Cardiac muscle cell (in vitro differentiated cells and primary cell): ENCODE results near the gene FIGN. TPM values are rescaled to one million over a fixed set of nuclear protein-coding genes. Genes with fewer than 3 reads are reported as not detected.

ENCODE experiments used
- DNase-seq, 2 donors: peaks; one replicate each; pipeline versions ENCODE4 v3.0.0 to v3.0.0-alpha.2; 2010 to 2017; ENCODE audit warnings: low read depth in 1 of 2, low spot score in 1 of 2
- H3K27ac ChIP-seq: fragments of 200-600 bp; sonication (generic); 2 replicates; pipeline ENCODE4 v1.5.1; 2016
- H3K27me3 ChIP-seq: fragments of 200-600 bp; sonication (generic); 2 replicates; pipeline ENCODE4 v1.6.0; 2016; ENCODE audit warnings: control low read depth
- H3K36me3 ChIP-seq: fragments of 200-600 bp; sonication (generic); 2 replicates; pipeline ENCODE4 v1.5.1; 2016; ENCODE audit warnings: control low read depth
- H3K4me1 ChIP-seq: fragments of 200-600 bp; sonication (generic); 2 replicates; pipeline ENCODE4 v1.8.1; 2017; ENCODE audit warnings: low read depth, mild to moderate bottlenecking, mixed run types
- H3K4me3 ChIP-seq: fragments of 200-600 bp; sonication (generic); 2 replicates; pipeline ENCODE4 v1.5.1; 2016; ENCODE audit warnings: mild to moderate bottlenecking
- H3K9me3 ChIP-seq: fragments of 200-600 bp; sonication (generic); 2 replicates; pipeline ENCODE4 v1.5.1; 2017; ENCODE audit warnings: low read depth, mild to moderate bottlenecking, control low read depth
- CTCF ChIP-seq: IDR thresholded peaks from 2 replicates; pipeline ENCODE4 v1.5.1; 2012; ENCODE audit warnings: low read depth, mild to moderate bottlenecking, low read length
- polyA plus RNA-seq: library from polyadenylated mRNA; unstranded; fragments of >200 nt; fragmentation: Nextera tagmentation; extraction: Ambion mirVana; gene quantifications from 2 replicates; pipeline ENCODE4 v1.2.1, GENCODE V29; 2016
- total RNA-seq: library from RNA; depleted of rRNA; stranded (reverse); fragments of >200 nt; gene quantifications from 2 replicates; pipeline ENCODE4 v1.2.3, GENCODE V29; 2016

FIGN gene
- total and polyA plus RNA-seq, 2 experiments from 2014 or later, result 12.6 to 51.0 TPM

DNA sequence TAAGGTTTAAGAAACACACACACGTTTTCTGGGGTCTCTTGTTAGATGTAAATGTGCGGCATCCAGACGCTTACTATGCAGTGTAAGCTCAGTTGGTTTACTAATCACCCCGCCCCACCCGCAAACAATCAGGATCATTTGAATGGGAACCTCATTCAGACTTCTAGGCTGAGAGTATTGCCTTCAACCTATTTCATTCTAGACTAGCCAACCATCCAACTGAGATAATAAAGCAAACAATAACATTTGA is 1.3 kb upstream of the FIGN start:
- TF ChIP-seq CTCF, result no peak
- Histone ChIP-seq H3K4me1 (peaks cover 20% of the 10 kb centered on the region), H3K27ac (peak overlapping the region; percentile 100), H3K4me3 (peak overlapping the region; percentile 98), H3K36me3 (no peaks in the 10 kb centered on the region), H3K9me3 (no peaks in the 10 kb centered on the region), H3K27me3 (no peaks in the 10 kb centered on the region)
- DNase-seq, result no peak

DNA sequence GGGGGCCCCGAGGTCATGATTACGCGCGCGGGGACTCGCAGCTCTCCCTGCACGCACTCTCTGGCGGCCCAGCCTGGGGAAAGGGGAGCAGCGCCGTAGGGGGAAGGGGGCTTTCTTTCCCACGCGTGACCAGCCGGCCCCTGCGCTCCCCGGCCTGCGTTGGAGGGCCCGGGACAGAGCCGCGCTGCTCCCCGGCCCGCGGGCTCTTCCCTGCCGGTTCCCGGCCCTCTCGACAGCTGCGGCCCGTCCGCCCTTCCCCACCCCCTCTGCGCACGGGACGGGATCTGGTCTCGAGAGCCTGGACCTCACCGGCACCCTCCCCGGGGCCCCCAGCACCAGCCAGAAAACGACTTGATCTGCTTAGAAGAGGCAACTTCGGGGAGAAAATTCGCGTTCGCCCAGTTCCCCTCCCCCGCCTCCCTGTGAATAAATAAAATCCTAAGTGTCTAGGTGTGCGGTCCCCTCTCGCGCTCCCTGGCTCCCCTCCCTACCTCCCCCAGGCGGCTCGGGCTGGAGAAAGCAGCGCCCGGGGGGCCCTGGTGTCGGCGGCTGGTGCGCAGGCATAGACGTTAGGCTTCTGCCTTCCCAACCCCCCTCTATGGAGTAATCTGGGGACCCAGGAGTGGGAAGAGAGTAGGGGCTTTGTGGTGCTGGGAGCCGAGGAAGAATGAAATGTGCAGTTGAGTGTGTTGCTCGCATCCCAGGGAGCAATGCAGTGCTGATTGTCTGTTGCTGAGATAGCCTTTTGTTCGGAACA is 803 bp upstream of the FIGN start:
- Histone ChIP-seq H3K4me1 (peaks cover 26% of the 10 kb centered on the region), H3K27me3 (no peaks in the 10 kb centered on the region), H3K36me3 (no peaks in the 10 kb centered on the region), H3K4me3 (peak overlapping the region; percentile 98), H3K9me3 (no peaks in the 10 kb centered on the region), H3K27ac (peak overlapping the region; percentile 100)
- TF ChIP-seq CTCF, result peak; percentile 37
- peak; percentile 50 to 79 for DNase-seq

DNA sequence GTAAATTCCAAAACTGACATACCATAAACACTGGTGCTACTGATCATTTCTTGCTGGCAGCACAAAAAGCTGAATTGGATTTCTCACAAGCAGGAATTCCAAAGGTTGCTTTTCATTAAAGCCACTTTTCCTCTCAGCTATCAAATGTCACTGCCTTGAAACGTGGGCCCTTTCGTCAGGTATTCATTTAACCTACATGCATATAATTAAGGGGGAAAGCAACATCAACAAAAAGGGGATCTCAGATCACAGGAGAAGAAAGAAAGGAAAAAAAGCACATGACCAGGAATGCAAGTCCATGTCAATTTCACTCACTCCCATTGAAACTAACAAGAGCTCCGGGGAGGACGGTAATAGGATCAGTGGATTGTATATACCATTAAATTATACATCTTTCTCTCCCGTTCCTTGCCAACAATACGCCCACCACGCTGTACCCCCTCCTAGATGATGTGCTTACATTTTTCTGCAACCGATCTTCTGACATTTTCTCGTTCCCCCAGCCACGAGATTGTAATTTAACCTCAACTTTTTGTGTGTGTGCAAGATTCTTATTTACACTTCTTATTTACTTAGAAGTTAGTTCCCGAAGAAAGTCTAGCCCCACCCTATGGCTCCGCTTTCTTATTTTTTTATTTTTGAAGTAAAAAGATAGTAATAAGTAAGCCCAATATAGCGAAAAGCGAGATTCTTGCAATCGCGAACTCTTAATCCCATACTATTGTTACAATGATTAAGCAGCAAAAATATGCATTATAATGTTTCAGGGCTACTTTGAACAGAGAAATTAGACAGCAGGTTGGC is 725 bp downstream of the FIGN start:
- peak overlapping the region; percentile 98 for H3K4me3 ChIP-seq
- H3K36me3 ChIP-seq, result no peaks in the 10 kb centered on the region
- no peaks in the 10 kb centered on the region for H3K9me3 ChIP-seq
- peaks cover 41% of the 10 kb centered on the region for H3K4me1 ChIP-seq
- no peaks in the 10 kb centered on the region for H3K27me3 ChIP-seq
- TF ChIP-seq CTCF, result no peak
- DNase-seq, result peak; percentile 21 to 36
- H3K27ac ChIP-seq, result peak overlapping the region; percentile 100

DNA sequence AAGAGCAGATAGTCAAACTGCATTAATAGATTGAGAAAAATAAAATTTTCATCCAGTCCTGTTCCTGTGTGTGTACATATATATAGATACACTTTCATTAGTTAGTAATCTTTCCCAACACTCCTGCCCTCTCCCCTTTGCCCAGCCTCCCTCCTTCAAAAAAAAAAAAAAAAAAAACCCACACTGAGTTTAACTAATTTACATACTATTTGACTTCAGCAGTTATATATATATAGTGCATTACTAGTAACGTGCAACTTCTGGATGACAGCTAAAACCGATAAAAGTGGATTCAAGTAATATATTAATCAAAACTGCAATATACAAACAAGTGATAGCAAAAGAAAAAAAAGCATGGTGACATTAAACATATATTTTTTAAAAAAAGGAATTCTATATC is 1.4 kb downstream of the FIGN start:
- no peaks in the 10 kb centered on the region for H3K9me3 ChIP-seq
- no peaks in the 10 kb centered on the region for H3K27me3 ChIP-seq
- no peak for TF ChIP-seq CTCF
- H3K27ac ChIP-seq, result peak overlapping the region; percentile 100
- peak overlapping the region; percentile 98 for H3K4me3 ChIP-seq
- no peak for DNase-seq
- H3K36me3 ChIP-seq, result no peaks in the 10 kb centered on the region
- H3K4me1 ChIP-seq, result peaks cover 48% of the 10 kb centered on the region

DNA sequence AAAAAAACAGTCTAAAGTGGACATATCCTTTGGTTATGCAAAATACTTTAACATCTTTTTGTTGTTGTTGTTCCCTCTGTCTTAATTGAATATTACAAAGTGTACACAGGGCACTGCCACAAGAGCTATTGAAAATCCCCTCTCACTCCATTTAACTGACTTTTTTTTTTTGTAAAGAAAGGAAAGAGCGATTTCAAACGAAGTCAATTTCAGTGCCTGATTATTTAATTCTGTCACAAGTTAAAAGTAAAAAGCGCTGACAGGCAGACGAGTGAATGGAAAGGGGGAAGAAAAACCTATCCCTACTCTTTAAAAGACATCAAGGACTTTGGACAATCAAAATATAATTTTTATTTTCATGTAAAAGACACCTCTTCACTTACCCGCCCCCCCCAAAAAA is 1.9 kb downstream of the FIGN start:
- H3K27me3 ChIP-seq, result no peaks in the 10 kb centered on the region
- H3K9me3 ChIP-seq, result no peaks in the 10 kb centered on the region
- no peaks in the 10 kb centered on the region for H3K36me3 ChIP-seq
- peak overlapping the region; percentile 98 for H3K4me3 ChIP-seq
- H3K4me1 ChIP-seq, result peaks cover 52% of the 10 kb centered on the region
- no peak for TF ChIP-seq CTCF
- peak overlapping the region; percentile 100 for H3K27ac ChIP-seq
- no peak for DNase-seq
